GM12878 (cell line): ENCODE measurements around the gene SUPT4H1. TPM values are rescaled to one million over a fixed set of nuclear protein-coding genes. Genes with fewer than 3 reads are reported as not detected.

ENCODE experiments used
- ATAC-seq: fragments of 200-7000 bp; cut with Tn5 transposase; 3 replicates; pipeline ENCODE4 v1.9.1; 2020; ENCODE audit warnings: mild to moderate bottlenecking, moderate library complexity
- BruUV-seq: library from RNA; stranded (reverse); fragments of 400-500 nt; replicated peaks from 2 replicates; lab custom pipeline; 2021; lab: Mats Ljungman, UMichigan
- CTCF ChIA-PET: fragments of 300-600 bp; sonication (Branson Sonifier 250); formaldehyde crosslinking; extraction: SDS; loops from one replicate; lab custom pipeline; 2021; ENCODE audit warnings: inconsistent platforms; lab: Yijun Ruan, JAX
- POLR2A ChIA-PET: fragments of 350-600 bp; formaldehyde crosslinking; extraction: SDS; loops from one replicate; lab custom pipeline; 2021; ENCODE audit warnings: inconsistent platforms; lab: Charles Lee
- RAD21 ChIA-PET: fragments of 300-600 bp; sonication (Branson Sonifier 250); formaldehyde crosslinking; loops from one replicate; lab custom pipeline; 2023; ENCODE audit warnings: antibody characterized with exemption; ENCODE audit not compliant: unreplicated experiment; lab: Charles Lee
- SMC1A ChIA-PET: fragments of 300-600 bp; sonication (Branson Sonifier 250); formaldehyde crosslinking; loops from one replicate; lab custom pipeline; 2023; ENCODE audit not compliant: unreplicated experiment, uncharacterized antibody; lab: Charles Lee
- DNase-seq: peaks from one replicate; pipeline ENCODE4 v3.0.0-alpha.2; 2011; ENCODE audit warnings: low read depth, low spot score
- FAIRE-seq: peaks from 3 replicates; lab custom pipeline; 2011; peaks lifted over from hg19 to GRCh38; lab: Jason Lieb, UNC
- H2AFZ ChIP-seq: 2 replicates; pipeline ENCODE4 v1.6.0; 2011; ENCODE audit warnings: low read depth, low read length, control low read depth; ENCODE audit not compliant: control insufficient read depth
- H3K27ac ChIP-seq: 2 replicates; pipeline ENCODE4 v1.5.1; 2011; ENCODE audit warnings: control low read depth; ENCODE audit not compliant: control insufficient read depth, insufficient read depth
- H3K27me3 ChIP-seq, 2 experiments: replicated peaks in 1 of 2; 2 replicates each; pipeline versions ENCODE4 v1.6.0 to v1.6.1; 2011; ENCODE audit warnings: low read length in 1 of 2; ENCODE audit not compliant: control insufficient read depth in 2 of 2, insufficient read depth in 2 of 2
- H3K36me3 ChIP-seq, 2 experiments: 2 replicates each; pipeline ENCODE4 v1.5.1; 2011; ENCODE audit warnings: low read length in 1 of 2; ENCODE audit not compliant: control insufficient read depth in 2 of 2, insufficient read depth in 2 of 2
- H3K4me1 ChIP-seq: 2 replicates; pipeline ENCODE4 v1.6.1; 2011; ENCODE audit warnings: mild to moderate bottlenecking, low read length, moderate library complexity, mixed read lengths; ENCODE audit not compliant: control insufficient read depth, insufficient read depth
- H3K4me2 ChIP-seq: 2 replicates; pipeline ENCODE4 v1.6.0; 2011; ENCODE audit warnings: control low read depth; ENCODE audit not compliant: control insufficient read depth, insufficient read depth
- H3K4me3 ChIP-seq: fragments of 200-600 bp; sonication (generic); 2 replicates; pipeline ENCODE4 v1.5.1; 2016
- H3K79me2 ChIP-seq: 2 replicates; pipeline ENCODE4 v1.6.0; 2011; ENCODE audit warnings: low read length; ENCODE audit not compliant: control insufficient read depth, insufficient read depth
- H3K9ac ChIP-seq: 2 replicates; pipeline ENCODE4 v1.8.0; 2011; ENCODE audit warnings: low read length, control low read depth, mixed read lengths; ENCODE audit not compliant: control insufficient read depth, insufficient read depth
- H3K9me3 ChIP-seq: replicated peaks from 3 replicates; pipeline ENCODE4 v1.5.1; 2011; ENCODE audit warnings: mild to moderate bottlenecking, low read length; ENCODE audit not compliant: control insufficient read depth, insufficient read depth
- H4K20me1 ChIP-seq: 2 replicates; pipeline ENCODE4 v1.6.0; 2011; ENCODE audit not compliant: control insufficient read depth, insufficient read depth
- ATF3 ChIP-seq: IDR thresholded peaks from 2 replicates; pipeline ENCODE4 v1.6.1; 2011; ENCODE audit warnings: low read depth, mild to moderate bottlenecking, low read length, moderate library complexity, borderline replicate concordance; ENCODE audit errors: extremely low read depth
- BHLHE40 ChIP-seq, 2 experiments: fragments of 450-650 bp in 1 of 2; IDR thresholded peaks; 2 replicates each; pipeline ENCODE4 v1.6.1; 2011 to 2017; ENCODE audit warnings: low read depth in 2 of 2, borderline replicate concordance in 1 of 2, improper control_type of control experiment in 1 of 2, low read length in 1 of 2, mild to moderate bottlenecking in 1 of 2
- MEF2A ChIP-seq: IDR thresholded peaks from 2 replicates; pipeline ENCODE4 v1.6.1; 2011; ENCODE audit warnings: low read depth, mild to moderate bottlenecking, low read length, moderate library complexity; ENCODE audit not compliant: insufficient read depth
- MYB ChIP-seq: fragments of 150-350 bp; IDR thresholded peaks from 2 replicates; pipeline ENCODE4 v1.6.1; 2014; ENCODE audit warnings: mild to moderate bottlenecking, low read depth, low read length, borderline replicate concordance
- NFXL1 ChIP-seq: fragments of 450-650 bp; IDR thresholded peaks from 2 replicates; pipeline ENCODE4 v1.6.1; 2017; ENCODE audit warnings: antibody characterized with exemption, mild to moderate bottlenecking, borderline replicate concordance
- SP1 ChIP-seq: IDR thresholded peaks from one replicate; pipeline ENCODE4 v1.6.1; 2011; ENCODE audit warnings: low read depth, low read length
- TAF1 ChIP-seq: IDR thresholded peaks from 2 replicates; pipeline ENCODE4 v1.6.1; 2011; ENCODE audit warnings: mild to moderate bottlenecking, low read depth, low read length, borderline replicate concordance
- ZNF217 ChIP-seq: fragments of 450-650 bp; IDR thresholded peaks from 2 replicates; pipeline ENCODE4 v1.6.1; 2017; ENCODE audit warnings: antibody characterized with exemption, mild to moderate bottlenecking
- WGBS: methylation state at CpG from one replicate; pipeline ENCODE4 v1.1.6; 2016; ENCODE audit warnings: low lambda C conversion rate; ENCODE audit not compliant: insufficient replicate concordance, insufficient coverage; ENCODE audit errors: missing lambda C conversion rate; 5-methylcytosine and 5-hydroxymethylcytosine counted together
- in situ Hi-C: fragments of 300-500 bp; cut with MboI; formaldehyde crosslinking; loops from 9 replicates; pipeline ENCODE4 v1.14.3; 2018; ENCODE audit warnings: mixed read lengths
- intact Hi-C: fragments of 100-400 bp; cut with micrococcal nuclease; formaldehyde crosslinking; loops from one replicate; pipeline ENCODE4 v1.14.2; 2022; ENCODE audit not compliant: unreplicated experiment
- polyA plus RNA-seq, 11 experiments: library from polyadenylated mRNA; depleted of rRNA in 4 of 11; unstranded in 6 of 11; stranded (reverse) in 5 of 11; fragments of >200 nt; fragmentation: Nextera tagmentation in 4 of 11; fragmentation: Illumina TruSeq in 1 of 11; extraction: Ambion mirVana in 4 of 11; extraction: Trizol in 1 of 11; gene quantifications; 1 replicate in 1 of 11; 2 replicates in 10 of 11; pipeline versions ENCODE4 v1.2.1 to v1.2.3, GENCODE V29; 2011 to 2016; ENCODE audit warnings: inconsistent platforms in 2 of 11, missing spikeins in 2 of 11, low read depth in 1 of 11
- total RNA-seq, 4 experiments: library from RNA; depleted of rRNA in 3 of 4; stranded (reverse); fragments of >200 nt in 3 of 4; fragmentation: Illumina TruSeq in 1 of 4; extraction: Trizol in 1 of 4; gene quantifications; 2 replicates each; pipeline versions ENCODE4 v1.2.1 to v1.2.3, GENCODE V29; 2013 to 2021

The SUPT4H1 gene
- total and polyA plus RNA-seq, 10 of the 15 experiments (the other 5 are each of a cell fraction or from before 2014, with no cell fraction given): 83.8 to 293 (median 128) TPM

GRCh38 chr17:58387834-58388233 lies 35.8 kb upstream of the SUPT4H1 start:
- CTCF ChIA-PET: interaction anchor here (1.3 kb wide), 1 partner anchor 14 kb away, joined by 3 read pairs; no protein-coding TSS in a partner anchor
- no peaks in the 10 kb centered on the region for H3K9me3 ChIP-seq
- TF ChIP-seq NFXL1 (no peak), MEF2A (no peak), ATF3 (no peak), ZNF217 (no peak), BHLHE40 (IDR thresholded peaks at IDR 0.05; ENCODE audit: borderline replicate concordance in 1 of 2, low read depth in 2 of 2, low read length in 1 of 2) (no peak), TAF1 (no peak), SP1 (no peak), MYB (no peak)
- no peak for ATAC-seq
- in situ Hi-C loops: no loop called here
- no peaks in the 10 kb centered on the region for H4K20me1 ChIP-seq
- FAIRE-seq: no peak
- RAD21 ChIA-PET: no interaction called here
- no peak overlapping the region for H3K4me3 ChIP-seq
- H3K9ac ChIP-seq: no peak overlapping the region
- WGBS: 50% methylated on average over 1 of the region's 1 CpG
- intact Hi-C loops: no loop called here
- no peak overlapping the region for H3K27ac ChIP-seq
- DNase-seq: no peak
- H3K36me3 ChIP-seq: no peaks in the 10 kb centered on the region; a peak in 2 of 4 replicates
- no peak overlapping the region for H3K4me2 ChIP-seq
- POLR2A ChIA-PET: no interaction called here
- no TSS peak for BruUV-seq
- H2AFZ ChIP-seq: no peak overlapping the region
- H3K4me1 ChIP-seq: peaks cover 9% of the 10 kb centered on the region
- peaks cover 2% of the 10 kb centered on the region for H3K79me2 ChIP-seq
- no peaks in the 10 kb centered on the region for H3K27me3 ChIP-seq
- SMC1A ChIA-PET: interaction anchor here (0.8 to 4.4 kb wide), 2 partner anchors 19 to 29 kb away, joined by 3 to 12 read pairs; partner anchors contain the start of gene RNF43
